ENCODE data around the gene DPH3. TPM values are rescaled to one million over a fixed set of nuclear protein-coding genes. Genes with fewer than 3 reads are reported as not detected.
"Not testable (repeated sequence)": the region's sequence is repeated elsewhere in the genome, so short reads cannot be mapped to it uniquely, and the experiment has no call there.

Gene DPH3
- 10 to 100 TPM; 35.5 to 49.8 (median 44.3) TPM for total RNA-seq (2021; fragmentation: NEBNext Ultra II Directional; extraction: Animal tissue kit (Norgen Biotek cat#: 25700))
- long read RNA-seq, transcript DPH3-204 (3 exons, 3,131 nt): major isoform, 36 of 70 reads
- long read RNA-seq, transcript DPH3-202 (2 exons, 3,052 nt): minor isoform, 24 of 70 reads
- long read RNA-seq, partial matches to known transcripts: 0 of 70 reads
- long read RNA-seq, other reads (novel, unspliced or antisense): 8 of 70 reads

DNA sequence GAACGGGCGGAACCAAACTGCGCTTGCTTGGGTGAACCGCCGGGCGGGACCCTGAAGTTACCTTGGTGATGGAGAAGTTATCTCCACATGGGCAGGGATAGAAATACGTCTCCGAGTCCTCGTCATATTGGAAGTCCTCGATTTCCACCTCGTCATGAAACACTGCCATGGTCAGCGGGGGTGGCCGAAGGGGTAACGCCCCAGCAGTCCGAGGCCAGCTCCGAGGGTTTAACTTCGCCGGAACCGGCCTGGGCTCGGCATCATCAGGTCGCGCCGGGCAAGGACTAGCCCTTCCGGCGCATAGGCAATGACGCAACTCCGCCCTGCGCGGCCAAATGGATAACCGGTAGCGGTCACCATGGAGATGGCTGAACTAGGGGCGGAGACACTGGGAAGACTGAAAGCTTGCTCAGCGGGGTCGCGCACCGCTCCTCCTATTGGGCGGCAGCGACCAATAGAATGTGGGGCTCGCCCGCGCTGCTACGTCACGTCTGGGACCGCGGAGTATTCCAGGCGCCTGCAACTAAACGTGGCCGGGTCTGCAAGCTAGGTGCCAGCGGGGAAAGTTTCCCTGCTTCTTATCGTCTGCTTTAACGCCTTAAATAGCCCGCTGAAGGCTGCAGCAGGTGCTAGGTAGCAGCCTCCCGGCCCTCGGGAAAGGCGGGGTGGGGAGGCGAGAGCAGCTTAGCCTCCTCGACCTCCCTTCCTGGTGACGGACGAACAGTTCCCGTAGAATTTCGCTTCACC is at the start of gene DPH3, which contains the start of gene OXNAD1:
TSS of gene DPH3 (minus strand) at position 236 of the 747 bp plus-strand sequence. CDS start at position 169, 67 bp downstream.
TSS of gene OXNAD1 (plus strand) at position 505 of the 747 bp plus-strand sequence. CDS start 5,741 bp downstream, outside the sequence.
- DNase-seq: peak; percentile 100

DNA sequence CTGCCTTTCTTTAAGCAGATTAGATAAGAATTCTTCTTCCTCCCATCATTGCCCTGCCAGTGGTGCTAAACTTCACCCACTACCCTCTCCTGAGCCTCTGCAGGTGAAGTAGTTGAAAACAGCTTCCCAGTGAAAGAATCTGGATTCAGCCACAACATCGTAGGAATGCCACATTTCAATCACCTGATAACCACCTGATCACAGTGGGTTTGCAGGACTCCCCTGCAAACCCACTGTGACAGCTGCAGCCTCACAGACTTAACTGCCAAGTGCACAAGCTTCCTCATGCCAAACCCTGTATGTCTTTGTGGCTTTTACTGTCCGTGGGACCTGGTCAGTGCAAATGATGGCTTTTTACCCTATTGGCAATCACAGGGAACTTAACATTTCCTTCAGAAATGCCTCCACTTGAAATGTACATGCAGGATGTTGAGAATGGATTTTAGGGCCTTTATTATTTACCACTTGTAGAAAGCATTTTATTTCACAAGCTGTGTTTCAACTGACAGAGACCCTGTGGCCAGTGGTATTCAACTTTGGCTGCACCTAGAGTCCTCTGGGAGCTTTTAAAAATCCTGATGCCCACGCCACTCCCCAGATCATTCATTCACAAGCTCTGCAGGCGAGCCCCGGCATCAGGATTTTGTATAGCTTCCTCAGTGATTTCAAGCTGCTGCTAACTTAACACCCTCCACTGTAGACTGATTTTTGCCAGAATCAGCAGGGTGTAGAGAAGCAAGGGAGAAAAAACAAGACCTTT is 49.3 kb upstream of the DPH3 start:
- no peak overlapping the region for H3K4me3 Mint-ChIP-seq

More for the DNA sequence above, at the start of gene DPH3, which contains the start of gene OXNAD1:
- no peaks in the 10 kb centered on the region for H3K9me3 Mint-ChIP-seq
- TF ChIP-seq, protein P1, sequence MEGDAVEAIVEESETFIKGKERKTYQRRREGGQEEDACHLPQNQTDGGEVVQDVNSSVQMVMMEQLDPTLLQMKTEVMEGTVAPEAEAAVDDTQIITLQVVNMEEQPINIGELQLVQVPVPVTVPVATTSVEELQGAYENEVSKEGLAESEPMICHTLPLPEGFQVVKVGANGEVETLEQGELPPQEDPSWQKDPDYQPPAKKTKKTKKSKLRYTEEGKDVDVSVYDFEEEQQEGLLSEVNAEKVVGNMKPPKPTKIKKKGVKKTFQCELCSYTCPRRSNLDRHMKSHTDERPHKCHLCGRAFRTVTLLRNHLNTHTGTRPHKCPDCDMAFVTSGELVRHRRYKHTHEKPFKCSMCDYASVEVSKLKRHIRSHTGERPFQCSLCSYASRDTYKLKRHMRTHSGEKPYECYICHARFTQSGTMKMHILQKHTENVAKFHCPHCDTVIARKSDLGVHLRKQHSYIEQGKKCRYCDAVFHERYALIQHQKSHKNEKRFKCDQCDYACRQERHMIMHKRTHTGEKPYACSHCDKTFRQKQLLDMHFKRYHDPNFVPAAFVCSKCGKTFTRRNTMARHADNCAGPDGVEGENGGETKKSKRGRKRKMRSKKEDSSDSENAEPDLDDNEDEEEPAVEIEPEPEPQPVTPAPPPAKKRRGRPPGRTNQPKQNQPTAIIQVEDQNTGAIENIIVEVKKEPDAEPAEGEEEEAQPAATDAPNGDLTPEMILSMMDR (IDR thresholded peaks at IDR 0.05): peak; percentile 34; the same call in 1 of the 2 replicates
- no peaks in the 10 kb centered on the region for H3K27me3 Mint-ChIP-seq (ENCODE audit: insufficient read depth)
- H3K36me3 Mint-ChIP-seq (ENCODE audit: low read depth): peaks cover 12% of the 10 kb centered on the region
- peaks cover 41% of the 10 kb centered on the region for H3K4me1 Mint-ChIP-seq (ENCODE audit: low read depth)
- peak within 1 kb of the TSS; percentile 98 for H3K27ac Mint-ChIP-seq
- H3K4me3 Mint-ChIP-seq: peak within 1 kb of the TSS; percentile 96; the same call in 1 of the 2 replicates

DNA sequence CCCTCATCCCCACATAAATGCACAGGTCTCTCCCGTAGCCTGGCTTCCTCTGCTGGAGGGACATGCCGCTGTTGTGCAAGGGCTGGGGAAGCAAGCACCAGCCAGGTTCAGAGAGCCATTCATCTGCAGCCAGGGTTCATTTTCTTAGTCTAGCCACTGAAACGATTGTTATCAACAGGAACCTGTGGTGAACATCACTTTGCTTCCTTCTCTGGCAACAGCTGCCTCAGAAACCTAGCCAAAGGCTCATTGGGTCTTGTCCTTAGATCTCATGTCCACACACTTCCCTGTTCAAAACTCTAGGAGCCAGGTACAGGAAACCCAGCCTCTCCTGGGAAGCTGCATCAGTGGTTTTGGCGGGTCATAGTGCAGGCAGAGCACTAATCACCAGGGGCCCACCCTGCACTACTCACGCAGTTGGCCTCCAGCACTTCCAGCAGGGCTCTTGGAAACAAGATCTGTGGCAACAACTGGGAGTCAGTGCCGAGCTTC is 47.3 kb upstream of the DPH3 start:
- 0 out of 2 replicates have a peak, but pooled peaks cover 15% of the 10 kb centered on the region for H3K36me3 Mint-ChIP-seq (ENCODE audit: low read depth)
- H3K27ac Mint-ChIP-seq: no peak overlapping the region
- no peaks in the 10 kb centered on the region for H3K9me3 Mint-ChIP-seq
- DNase-seq: no peak
- peaks cover 16% of the 10 kb centered on the region for H3K4me1 Mint-ChIP-seq (ENCODE audit: low read depth)
- no peaks in the 10 kb centered on the region; the same call in 1 of the 2 replicates for H3K27me3 Mint-ChIP-seq (ENCODE audit: insufficient read depth)
- TF ChIP-seq, protein P1 (IDR thresholded peaks at IDR 0.05): no peak
- H3K4me3 Mint-ChIP-seq: no peak overlapping the region

More for the DNA sequence above, 49.3 kb upstream of the DPH3 start:
- H3K27me3 Mint-ChIP-seq (ENCODE audit: insufficient read depth): no peaks in the 10 kb centered on the region; the same call in 1 of the 2 replicates
- no peaks in the 10 kb centered on the region for H3K9me3 Mint-ChIP-seq
- TF ChIP-seq, protein P1 (IDR thresholded peaks at IDR 0.05): no peak
- DNase-seq: no peak
- 0 out of 2 replicates have a peak, but pooled peaks cover 17% of the 10 kb centered on the region for H3K36me3 Mint-ChIP-seq (ENCODE audit: low read depth)
- no peak overlapping the region for H3K27ac Mint-ChIP-seq
- H3K4me1 Mint-ChIP-seq (ENCODE audit: low read depth): peaks cover 8% of the 10 kb centered on the region

DNA sequence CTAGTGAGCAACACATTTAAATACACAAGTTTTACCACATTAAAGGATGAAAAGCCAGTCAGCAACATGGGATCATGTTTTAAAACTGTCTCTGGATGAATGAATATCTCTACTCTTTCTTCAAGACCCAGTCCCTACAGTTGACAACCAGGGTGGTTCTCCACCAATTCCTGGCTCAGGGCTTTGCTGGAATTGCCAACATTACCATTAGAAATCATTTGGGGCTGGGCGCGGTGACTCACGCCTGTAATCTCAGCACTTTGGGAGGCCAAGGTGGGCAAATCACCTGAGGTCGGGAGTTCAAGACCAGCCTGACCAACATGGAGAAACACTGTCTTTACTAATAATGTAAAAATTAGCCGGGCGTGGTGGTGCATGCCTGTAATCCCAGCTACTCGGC is 45.7 kb upstream of the DPH3 start:
- not testable (repeated sequence) for DNase-seq; H3K27ac Mint-ChIP-seq; H3K4me3 Mint-ChIP-seq; H3K27me3 Mint-ChIP-seq (ENCODE audit: insufficient read depth); H3K9me3 Mint-ChIP-seq
- Mint-ChIP-seq H3K36me3 (ENCODE audit: low read depth) (0 out of 2 replicates have a peak, but pooled peaks cover 14% of the 10 kb centered on the region), H3K4me1 (ENCODE audit: low read depth) (peaks cover 16% of the 10 kb centered on the region)

DNA sequence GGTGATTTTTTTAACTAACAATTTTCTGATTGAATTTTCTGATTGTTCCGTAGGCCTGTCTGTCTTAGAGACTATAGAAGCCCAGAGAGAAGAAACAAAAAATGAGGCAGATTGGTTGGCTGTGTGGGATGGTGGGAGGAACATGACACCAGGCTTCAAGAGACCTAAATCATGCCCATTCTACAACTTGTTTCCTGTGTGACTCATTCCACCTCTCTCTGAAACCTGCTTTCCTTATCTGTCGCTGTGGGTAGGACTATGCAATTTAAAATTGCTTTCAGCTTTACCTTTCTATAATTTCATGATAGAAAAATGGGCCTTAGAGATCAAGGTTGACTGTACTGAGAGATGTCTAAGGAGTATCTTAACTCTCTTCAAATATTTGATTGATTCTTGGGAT is 44.8 kb upstream of the DPH3 start:
- no peak for DNase-seq
- peak overlapping the region; percentile 45 for H3K27ac Mint-ChIP-seq
- no peaks in the 10 kb centered on the region; the same call in 1 of the 2 replicates for H3K27me3 Mint-ChIP-seq (ENCODE audit: insufficient read depth)
- TF ChIP-seq, protein P1 (IDR thresholded peaks at IDR 0.05): no peak
- H3K4me3 Mint-ChIP-seq: no peak overlapping the region
- peaks cover 15% of the 10 kb centered on the region; the same call in 1 of the 2 replicates for H3K36me3 Mint-ChIP-seq (ENCODE audit: low read depth)
- no peaks in the 10 kb centered on the region for H3K9me3 Mint-ChIP-seq
- H3K4me1 Mint-ChIP-seq (ENCODE audit: low read depth): peaks cover 16% of the 10 kb centered on the region
